ENCODE results near the gene TMEM87B.

DNA sequence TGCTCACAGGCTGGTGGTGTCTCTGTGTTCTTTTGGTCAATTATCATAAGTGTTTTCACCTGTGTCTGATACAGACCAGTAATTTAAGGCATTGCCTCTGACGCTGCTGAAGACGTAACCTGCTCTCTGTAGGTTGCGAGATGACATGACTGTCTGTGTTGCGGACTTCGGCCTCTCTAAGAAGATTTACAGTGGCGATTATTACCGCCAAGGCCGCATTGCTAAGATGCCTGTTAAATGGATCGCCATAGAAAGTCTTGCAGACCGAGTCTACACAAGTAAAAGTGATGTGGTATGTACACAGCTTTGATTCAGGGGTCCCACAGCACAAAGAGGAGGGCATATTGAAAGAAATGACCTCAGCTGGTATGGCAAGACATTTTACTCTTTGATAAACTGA, 33.8 kb upstream of the TMEM87B start:
- TF ChIP-seq CTCF (IDR thresholded peaks at IDR 0.05 in 2 of 3, conservative IDR thresholded peaks at IDR 0.05 in 1 of 3; ENCODE audit: borderline replicate concordance in 1 of 3, insufficient read depth in 1 of 3, low read depth in 2 of 3, low read length in 2 of 3) (no peak), POLR2A (IDR thresholded peaks at IDR 0.05; ENCODE audit: borderline replicate concordance, extremely low read depth, insufficient read depth, insufficient read length) (no peak), YY1 (IDR thresholded peaks at IDR 0.05; ENCODE audit: extremely low read depth, insufficient replicate concordance, low read depth, low read length) (no peak), MAX (IDR thresholded peaks at IDR 0.05) (no peak), POLR2AphosphoS5 (IDR thresholded peaks at IDR 0.05; ENCODE audit: low read depth, low read length) (no peak)
- TF ChIP-seq, protein P1, sequence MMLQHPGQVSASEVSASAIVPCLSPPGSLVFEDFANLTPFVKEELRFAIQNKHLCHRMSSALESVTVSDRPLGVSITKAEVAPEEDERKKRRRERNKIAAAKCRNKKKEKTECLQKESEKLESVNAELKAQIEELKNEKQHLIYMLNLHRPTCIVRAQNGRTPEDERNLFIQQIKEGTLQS (IDR thresholded peaks at IDR 0.05), result no peak

Measured in HCT116 (cell line).